ENCODE data around the gene MYO1D.

DNA sequence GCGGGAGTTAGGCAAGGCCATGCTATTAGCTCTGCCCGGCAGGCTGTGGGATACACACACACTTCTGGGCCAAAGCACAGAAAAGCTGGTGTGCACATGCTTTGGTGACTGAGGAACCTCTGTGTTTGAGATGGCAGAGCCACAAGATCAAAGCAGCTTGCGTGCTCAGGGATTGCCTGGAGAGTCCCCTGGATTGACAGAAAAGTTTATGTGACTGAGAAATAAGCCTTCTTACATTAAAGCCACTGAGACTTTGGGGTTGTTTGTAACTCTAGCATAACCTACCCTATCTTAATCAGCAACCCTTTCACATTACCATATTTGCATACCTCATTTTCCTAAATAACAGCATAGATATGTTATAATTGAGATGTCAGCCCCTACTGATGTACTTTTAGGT is 69.3 kb downstream of the MYO1D start:
- TF ChIP-seq POLR2AphosphoS5 (IDR thresholded peaks at IDR 0.05) (no peak), POLR2A (IDR thresholded peaks at IDR 0.05) (no peak), EP300 (IDR thresholded peaks at IDR 0.05) (no peak)
- TF ChIP-seq, protein P1, sequence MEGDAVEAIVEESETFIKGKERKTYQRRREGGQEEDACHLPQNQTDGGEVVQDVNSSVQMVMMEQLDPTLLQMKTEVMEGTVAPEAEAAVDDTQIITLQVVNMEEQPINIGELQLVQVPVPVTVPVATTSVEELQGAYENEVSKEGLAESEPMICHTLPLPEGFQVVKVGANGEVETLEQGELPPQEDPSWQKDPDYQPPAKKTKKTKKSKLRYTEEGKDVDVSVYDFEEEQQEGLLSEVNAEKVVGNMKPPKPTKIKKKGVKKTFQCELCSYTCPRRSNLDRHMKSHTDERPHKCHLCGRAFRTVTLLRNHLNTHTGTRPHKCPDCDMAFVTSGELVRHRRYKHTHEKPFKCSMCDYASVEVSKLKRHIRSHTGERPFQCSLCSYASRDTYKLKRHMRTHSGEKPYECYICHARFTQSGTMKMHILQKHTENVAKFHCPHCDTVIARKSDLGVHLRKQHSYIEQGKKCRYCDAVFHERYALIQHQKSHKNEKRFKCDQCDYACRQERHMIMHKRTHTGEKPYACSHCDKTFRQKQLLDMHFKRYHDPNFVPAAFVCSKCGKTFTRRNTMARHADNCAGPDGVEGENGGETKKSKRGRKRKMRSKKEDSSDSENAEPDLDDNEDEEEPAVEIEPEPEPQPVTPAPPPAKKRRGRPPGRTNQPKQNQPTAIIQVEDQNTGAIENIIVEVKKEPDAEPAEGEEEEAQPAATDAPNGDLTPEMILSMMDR (IDR thresholded peaks at IDR 0.05) = no peak
